Stimulated activated CD4-positive, alpha-beta T cell treated with anti-CD3 and anti-CD28 coated beads, Interleukin-4, amount 100 ng/mL, for 4 hours (primary cell): ENCODE data around the gene PBX3.

Experiments used
- DNase-seq, 2 experiments: peaks; one replicate each; pipeline ENCODE4 v3.0.0-alpha.2; 2020

The PBX3 gene

GRCh38 chr9:125985142-125985997 is 238.2 kb downstream of the PBX3 start:
- DNase-seq: no peak

DNA sequence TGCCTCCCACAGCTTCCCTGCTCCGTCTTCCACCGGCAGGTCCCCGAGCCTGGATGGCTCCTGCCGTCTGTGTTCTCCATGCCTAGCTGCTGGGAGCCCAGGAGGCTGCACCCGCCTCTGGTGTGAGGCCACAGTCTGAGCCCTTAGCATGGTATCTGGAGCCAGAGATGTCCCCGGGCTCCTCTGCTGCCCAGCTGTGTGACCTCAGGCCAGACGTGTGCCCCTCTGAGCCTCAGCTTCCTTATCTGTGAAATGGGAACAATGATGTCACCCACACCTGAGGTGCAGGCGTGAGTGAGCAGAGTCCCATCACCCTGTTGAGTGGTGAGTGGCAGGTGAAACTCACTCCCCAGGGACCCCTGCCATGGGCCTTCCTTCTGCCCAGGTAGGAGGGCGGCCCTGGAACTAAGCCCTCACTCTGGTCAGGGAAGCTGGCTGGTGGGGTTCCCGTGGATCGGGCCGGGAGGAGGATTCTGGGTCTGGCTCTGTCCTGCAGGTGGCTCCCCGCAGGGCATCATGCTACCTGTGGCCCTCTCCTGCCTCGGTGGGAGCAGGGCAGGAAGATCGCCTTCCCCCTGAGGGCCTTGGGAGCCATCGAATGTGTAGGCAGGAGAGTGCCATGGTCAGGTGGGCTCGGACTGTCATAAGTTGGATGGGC is 239.0 kb downstream of the PBX3 start:
- DNase-seq: no peak

DNA sequence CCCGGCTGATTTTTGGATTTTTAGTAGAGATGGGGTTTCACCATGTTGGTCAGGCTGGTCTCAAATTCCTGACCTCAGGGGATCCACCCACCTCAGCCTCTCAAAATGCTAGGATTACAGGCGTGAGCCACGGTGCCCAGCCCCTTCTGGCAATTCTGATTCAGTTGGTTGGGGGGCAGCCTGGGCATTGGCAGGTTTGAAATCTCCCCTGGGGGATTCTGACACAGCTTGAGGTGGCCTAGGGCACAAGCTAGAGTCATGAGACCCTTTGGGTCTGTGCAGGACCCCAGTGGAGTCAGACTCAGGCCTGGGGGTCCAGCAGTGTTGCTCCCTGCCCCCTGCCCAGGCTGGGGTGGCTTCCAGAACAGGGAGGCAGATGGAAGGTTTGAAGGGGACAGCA is 239.8 kb downstream of the PBX3 start:
- DNase-seq: no peak

DNA sequence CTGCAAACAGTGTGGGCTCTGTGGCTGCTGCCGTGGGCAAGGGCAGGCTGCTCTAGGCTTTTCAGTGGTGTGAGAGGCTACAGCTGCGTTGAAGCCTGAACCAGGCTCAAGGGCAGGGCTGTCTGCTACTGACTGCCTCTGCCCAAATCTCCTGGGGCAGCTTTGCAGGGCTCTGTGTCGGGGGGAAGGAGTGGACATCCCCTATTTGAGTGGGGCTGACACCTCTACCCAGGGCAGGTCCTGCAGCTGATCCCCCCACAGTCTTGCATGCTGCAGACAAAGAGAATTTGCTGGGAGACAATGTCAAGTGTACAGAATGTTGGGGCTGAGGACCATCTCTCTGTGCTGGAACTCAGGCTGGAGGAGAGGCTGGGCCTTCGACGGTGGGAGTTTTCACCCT is 240.2 kb downstream of the PBX3 start:
- DNase-seq: no peak

- no peak for DNase-seq
Observed at GRCh38 chr9:125988479-125989050, 241.4 kb downstream of the PBX3 start.

GRCh38 chr9:125989090-125989501 is 241.9 kb downstream of the PBX3 start:
- DNase-seq: no peak

DNA sequence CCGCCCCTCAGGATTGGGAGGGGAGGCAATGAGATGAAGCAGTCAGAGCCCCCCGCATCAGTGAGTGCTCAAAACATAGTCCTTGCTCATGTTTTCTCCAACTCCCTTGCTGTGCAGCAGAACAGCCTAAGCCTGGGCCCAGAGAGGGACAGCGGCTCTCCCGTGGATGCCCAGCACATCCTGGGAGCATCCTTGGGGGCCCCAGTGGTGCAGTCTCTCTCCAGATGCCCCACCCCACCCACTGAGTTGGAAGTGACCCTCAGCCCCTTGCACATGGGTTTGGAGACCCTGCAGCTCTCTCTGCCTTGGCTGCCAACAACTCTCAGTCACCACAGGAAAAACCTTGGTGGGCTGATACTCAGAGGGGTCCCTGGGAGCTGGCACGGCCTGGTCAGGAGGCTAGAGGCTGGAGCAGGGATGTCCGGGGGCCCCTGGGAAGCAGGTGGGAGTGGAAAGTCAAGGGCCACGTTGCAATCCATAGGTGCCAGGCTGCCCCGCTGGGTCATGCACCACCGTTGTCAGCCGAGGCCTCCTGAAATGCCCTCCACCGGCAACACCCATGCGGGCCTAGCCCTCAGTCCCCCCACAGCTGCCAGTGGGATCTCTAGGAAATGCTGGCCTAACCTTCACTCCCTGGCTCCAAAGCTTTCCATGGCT is 242.5 kb downstream of the PBX3 start:
- no peak for DNase-seq

GRCh38 chr9:125990186-125990792 is 243.1 kb downstream of the PBX3 start:
- DNase-seq: no peak

GRCh38 chr9:125990793-125991220 is 243.6 kb downstream of the PBX3 start:
- no peak for DNase-seq

DNA sequence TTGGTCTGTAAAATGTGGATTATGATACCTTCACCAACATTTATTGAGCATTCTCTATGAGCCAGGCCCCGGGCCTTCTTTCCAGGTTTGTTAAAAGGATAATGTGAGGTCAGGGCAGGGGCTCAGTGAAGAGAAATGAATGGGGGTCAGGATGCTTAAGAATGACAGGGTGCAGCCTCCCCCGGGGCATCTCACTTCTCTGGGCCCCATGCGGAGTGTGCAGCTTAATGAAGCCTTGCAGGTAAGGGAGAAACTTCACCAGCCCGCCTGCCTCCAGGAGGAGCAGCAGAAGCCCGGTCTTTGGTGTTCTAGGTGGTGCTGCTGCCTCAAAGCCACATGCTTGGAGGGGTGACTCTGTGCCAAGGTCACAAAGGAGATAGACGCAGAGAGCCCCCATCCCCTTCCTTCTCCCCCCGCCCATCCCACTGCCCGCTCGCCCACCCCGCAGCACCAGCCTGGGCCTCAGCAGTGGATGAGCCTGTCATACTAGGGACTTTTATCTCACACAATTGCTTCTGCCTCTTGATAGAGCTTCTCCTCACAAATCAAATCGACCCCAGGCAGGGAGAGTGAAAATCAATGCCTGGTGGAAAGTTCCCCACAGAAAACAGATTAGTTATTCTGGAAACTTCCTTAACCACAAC is 244.8 kb downstream of the PBX3 start:
- DNase-seq: no peak

DNA sequence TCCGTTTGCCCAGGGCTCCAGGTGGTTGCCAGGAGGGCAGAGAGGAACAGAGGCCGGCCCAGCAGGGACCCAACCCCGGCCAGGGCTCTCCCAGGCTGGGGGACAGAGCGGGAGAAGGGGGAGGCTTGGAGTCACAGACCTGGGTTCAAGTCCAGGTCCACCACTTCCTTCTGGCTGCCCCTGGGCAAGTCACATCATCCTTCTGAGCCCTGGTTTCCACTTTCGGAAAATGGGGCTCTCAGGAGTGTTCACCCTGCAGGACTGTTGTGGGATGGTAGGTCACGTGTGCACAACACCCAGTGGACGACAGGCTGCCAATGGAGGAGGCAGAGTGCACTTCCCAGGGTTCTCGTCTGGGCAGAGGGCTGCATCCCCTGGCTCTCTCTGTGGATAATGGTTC is 245.4 kb downstream of the PBX3 start:
- DNase-seq: no peak

DNA sequence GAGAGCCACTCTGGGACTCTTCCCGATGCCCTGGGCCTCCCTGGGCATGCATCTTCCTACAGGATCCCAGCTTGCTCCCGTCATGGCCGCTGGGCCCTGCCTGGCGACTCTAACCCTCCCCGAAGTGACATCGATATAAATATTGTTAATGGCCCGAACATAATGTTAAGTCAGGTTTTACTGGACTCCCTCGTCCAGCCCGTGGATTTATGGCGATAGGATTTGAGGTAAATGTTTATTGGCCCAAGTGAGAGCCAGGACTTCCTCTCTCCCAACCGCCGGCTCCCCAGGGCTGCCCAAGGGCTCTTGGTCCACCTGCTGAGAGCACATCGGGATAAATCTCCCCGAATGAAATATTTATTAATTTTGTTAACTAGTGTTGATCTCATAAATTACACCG is 246.3 kb downstream of the PBX3 start:
- no peak for DNase-seq

- no peak for DNase-seq
Observed at GRCh38 chr9:125994066-125994943, 247.1 kb downstream of the PBX3 start.

- DNase-seq: no peak
Observed at GRCh38 chr9:125995006-125995405, 247.8 kb downstream of the PBX3 start.

DNA sequence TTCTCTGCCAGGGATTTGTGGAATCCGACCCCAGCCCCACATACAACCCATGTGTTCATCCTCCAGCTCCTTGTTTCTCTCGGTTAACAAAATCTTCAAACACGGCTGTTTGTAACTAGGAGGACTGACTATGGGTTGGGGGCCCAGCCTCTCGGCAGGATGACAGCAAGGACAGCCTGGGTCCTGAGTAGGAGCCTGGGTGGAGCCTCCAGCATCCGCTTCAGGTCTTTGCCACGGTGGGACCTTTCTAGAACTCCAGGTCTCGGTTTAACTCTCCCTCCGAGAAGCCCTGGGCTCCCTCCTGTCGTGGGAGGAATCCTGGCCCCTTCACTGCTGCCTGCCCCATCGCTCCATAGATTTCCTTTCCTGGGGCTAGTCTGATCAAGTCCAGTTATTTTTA is 248.5 kb downstream of the PBX3 start:
- no peak for DNase-seq

DNA sequence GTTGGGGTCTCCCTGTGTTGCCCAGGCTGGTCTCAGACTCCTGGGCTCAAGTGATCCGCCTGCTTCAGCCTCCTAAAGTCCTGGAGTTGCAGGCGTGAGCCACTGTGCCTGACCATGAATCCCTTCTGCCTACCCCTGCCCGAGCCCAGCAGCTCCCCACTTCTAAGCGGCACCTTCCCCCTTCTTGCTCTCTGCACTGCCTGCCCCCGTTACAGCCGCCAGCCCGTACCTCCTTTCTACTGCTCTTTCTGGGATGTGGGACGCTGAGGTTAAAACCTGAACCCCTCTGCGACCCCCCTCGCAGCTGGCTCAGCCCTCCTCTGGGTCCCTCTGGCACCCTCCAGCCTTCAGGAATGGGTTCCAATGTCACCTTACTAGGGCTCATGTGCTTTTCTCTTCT is 249.6 kb downstream of the PBX3 start:
- no peak for DNase-seq

- DNase-seq: no peak
Observed at GRCh38 chr9:125997196-125997823, 250.1 kb downstream of the PBX3 start.

- no peak for DNase-seq
Observed at GRCh38 chr9:125998837-125999503, 251.8 kb downstream of the PBX3 start.

DNA sequence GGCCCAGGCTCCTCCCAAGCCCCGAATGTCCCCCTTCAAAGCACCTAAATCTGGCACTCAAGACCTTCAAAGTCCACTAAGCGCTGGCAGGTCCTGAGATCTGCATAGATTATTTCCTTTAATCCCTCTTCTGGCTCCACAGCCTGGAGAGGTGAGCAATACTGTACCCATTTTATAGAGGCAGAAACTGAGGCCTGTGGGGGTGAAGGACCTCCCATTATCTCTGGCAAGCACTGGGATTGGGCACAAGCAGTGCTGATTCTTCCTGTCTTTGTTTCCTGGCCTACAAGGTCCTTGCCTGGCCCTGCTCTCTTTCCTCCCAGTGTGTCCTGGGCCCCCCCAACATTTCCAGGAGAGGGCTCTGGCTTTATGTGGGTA is 252.3 kb downstream of the PBX3 start:
- no peak for DNase-seq

DNA sequence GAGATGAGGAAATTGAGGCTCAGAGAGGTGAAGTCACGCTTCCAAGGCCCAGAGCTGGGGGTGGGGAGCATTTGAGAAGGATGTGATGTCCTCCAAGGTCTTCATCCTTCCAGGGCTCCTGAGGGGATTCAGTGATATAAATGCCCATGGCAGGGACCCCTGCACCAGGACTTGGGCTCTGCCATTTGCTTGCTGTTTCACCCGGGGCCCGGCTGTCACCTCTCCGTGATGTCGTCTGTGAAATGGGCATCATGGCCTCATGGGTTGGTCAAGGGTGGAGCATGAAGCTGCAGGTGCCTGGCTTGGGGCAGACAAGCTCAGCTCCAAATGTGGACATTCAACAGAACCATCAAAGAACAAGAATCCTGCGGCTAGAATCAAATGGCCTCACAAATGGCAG is 253.1 kb downstream of the PBX3 start:
- DNase-seq: no peak
